Activated CD4-positive, alpha-beta T cell treated with anti-CD3 and anti-CD28 coated beads, Interleukin-2, amount 50 U/mL, for 48 hours (primary cell): ENCODE measurements around the gene SYNE1.
A peak's percentile ranks its signal among the peaks of the same experiment; 100 is the strongest.
"Not testable (repeated sequence)": the region's sequence is repeated elsewhere in the genome, so short reads cannot be mapped to it uniquely, and the experiment has no call there.

Source experiments
- DNase-seq, 2 experiments: peaks; one replicate each; pipeline ENCODE4 v3.0.0-alpha.2; 2020

Gene SYNE1

DNA sequence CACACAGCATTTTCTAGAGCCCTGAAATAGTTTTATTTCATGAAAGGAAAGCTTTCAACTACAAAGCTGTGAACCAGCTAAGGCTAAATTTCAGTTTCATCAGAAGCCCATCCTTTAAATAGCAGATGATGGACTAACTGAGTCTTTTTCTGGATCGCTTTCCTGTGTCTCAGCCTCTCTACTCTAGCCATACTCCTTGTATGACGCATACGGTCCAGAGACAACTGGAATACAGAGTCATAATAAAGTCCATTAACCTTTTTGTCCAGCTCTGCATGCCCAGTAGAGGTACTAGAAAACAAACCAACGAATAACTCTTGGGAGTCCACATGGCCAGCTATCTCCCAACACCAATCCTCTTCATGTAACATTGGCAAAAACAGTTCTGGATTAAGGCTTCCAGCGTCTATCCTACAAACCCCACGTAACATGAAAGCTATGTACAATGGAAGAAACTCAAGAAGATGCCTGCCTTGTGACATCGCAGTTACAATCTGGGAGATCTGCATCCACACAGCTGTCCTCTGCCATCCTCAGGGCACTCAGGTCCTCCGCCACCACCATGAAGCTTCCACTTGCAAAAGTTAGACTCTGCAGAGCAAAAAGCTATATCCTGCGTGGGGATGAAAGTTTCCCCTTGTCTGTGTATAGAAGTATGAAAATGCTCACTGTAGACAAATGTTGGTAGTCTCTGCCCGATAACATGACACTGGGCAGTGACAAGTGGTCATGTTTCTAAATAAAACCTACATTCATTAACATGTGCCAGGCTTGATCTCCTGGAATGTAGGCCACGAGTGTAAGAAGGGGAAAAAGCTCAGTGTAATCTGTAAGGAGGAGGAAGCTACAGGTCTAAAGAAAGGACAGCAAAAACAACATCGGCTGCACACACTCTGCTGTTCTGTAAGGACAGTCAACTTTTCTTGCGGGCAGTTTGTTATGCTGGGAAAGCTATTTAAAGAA is 469.2 kb downstream of the SYNE1 start:
- DNase-seq = no peak

- no peak for DNase-seq
Measured at GRCh38 chr6:152166897-152167296, 470.3 kb downstream of the SYNE1 start.

DNA sequence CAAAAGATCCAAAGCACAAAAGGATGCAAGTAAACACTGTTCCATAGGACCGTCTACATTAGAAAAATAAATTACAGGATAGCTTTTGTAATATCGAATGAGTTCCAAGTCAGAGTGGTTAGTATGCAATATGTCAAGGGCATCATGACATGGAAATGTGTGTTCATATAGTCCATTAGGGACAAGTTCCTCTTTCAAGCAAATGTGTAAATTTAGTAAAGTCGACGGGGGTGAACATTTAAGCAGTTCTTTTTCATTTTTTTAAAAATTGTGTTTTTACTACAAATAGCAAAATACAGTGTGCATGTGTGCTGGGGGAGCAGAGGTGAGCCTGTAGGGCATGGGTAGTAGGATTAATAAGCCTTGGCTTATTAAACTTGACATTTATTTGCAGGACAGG is 470.7 kb downstream of the SYNE1 start:
- no peak for DNase-seq

DNA sequence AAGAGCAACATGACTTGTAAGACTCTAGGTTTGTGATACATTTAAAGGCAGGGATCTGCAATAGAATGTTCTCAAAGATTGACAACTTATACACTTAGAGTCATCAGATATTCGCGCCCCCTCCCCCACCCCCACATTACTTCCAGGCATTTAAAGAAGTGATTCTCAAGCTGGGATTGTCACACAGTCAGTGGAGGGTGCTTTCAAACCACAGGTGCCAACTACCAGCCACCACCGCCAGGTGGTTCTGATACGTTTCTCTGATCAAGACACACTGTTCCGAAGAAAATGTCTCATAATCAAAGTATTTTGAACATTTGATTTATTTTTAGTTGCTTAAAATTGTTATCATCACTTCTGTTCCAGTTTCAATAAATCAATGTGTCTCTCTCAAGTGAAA is 472.2 kb downstream of the SYNE1 start:
- DNase-seq = no peak

- no peak for DNase-seq
Measured at GRCh38 chr6:152161501-152161900, 475.7 kb downstream of the SYNE1 start.

DNA sequence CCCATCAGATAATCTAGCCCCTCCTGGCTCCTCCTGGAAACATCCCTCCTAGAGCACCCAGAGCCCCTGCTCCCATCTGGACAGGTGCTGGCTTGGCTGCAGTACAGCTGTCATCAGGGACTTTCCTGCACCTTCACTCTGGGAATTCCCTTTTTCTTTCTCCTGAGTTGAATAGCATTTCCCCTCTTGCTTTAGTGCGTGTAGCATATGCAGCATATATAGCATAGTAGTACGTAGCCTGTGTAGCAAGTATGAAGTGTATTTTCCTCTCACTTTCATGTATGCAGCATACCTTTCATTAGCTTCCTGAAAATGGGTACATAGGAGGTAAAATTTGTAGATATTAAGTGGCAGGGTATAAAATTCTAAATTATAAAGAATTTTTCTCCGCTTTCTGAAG is 476.8 kb downstream of the SYNE1 start:
- peak in 1 of 2 experiments; percentile 27 for DNase-seq

DNA sequence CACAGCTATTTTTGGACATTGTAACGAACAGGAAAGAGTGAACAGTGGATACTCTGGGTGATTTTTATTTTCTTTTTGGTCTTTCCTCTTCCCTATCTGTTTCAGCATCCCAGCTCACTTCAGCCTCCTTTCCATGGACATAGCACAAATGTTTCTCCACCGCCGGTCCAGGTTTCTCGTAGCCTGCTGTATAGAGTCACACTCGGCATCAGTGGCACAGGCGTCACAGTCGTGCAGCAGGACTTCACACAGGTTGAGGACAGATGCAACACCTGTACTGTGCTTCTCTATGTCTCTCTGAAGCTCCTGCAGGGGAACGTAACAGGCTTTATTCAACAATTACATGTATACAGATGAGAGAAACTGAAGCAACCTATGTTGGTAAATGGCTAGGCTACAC is 481.4 kb downstream of the SYNE1 start:
- DNase-seq = no peak

DNA sequence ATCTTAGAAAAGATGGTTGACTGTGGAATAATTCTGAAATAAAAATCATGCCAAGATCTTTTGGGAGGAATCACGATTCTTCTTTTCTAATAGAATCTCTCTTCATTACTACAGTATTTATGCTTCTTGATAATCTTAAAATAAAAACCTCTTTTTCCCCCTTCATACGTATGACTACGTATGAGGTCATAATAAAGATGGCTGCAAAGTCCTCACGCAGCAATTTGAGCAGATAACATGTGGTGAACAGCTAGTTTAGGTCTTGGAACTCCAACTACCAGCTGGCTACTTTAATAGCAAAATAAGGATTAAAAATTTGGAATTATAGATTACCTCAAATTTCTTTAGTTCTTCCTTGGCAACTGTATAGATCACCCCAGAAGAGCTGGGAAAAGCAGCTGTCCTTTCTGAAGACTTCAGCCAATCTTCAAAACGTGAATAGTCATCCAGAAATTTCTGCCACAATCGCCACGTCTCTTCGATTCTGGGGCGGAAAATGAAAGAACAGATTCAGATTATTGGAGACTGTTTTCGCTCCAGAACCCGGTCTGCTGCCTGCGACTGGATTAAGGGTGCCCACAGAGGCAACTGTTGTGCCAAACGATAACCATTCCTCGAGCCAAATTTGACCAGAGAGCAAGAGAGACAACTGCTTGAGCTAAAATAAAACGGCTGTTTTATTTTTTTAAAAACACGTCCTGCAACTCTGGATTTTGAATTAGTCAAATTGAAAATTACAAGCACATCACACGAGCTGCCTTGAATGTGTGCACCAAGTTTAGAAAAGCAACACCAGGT is 482.4 kb downstream of the SYNE1 start:
- DNase-seq = no peak

DNA sequence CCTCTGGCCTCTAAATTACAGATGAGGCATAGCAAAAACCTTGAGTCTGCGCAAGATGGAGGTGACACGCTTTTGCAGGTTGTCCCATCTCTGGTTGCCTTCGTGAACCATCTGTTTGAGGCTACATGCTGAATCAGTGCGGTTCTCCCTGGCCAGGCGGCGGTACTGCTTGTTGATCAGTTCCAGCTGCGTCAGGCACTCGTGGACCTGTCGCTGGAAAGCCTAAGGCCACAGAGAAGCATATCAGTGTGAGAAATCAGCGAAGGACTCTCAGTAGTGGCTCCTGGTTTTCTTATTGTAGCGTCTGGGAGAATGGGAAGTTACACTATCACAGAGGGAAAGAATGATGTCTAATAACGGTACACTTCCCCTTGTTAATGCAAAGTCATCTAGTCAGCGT is 485.2 kb downstream of the SYNE1 start:
- no peak for DNase-seq

DNA sequence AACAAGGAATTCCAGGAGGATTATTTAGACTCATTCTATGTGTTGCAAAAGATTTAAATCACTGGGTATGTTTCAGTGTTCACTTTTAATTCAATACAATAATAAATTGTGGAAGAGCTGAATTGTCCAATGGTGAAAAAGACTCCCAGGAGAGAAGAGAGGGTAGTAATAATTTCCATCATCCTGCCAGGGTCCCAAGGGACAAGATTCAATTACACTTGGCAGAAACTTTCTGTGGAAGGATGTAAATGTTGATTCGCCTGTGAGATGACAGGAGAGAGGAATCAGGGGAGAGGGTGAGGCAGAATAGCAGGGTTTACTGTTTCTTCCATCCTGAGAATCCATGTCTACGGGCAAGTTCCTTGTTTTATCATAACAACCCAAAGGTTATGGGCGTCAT is 487.0 kb downstream of the SYNE1 start:
- DNase-seq = no peak

GRCh38 chr6:152148412-152148811 is 488.8 kb downstream of the SYNE1 start:
- no peak for DNase-seq

DNA sequence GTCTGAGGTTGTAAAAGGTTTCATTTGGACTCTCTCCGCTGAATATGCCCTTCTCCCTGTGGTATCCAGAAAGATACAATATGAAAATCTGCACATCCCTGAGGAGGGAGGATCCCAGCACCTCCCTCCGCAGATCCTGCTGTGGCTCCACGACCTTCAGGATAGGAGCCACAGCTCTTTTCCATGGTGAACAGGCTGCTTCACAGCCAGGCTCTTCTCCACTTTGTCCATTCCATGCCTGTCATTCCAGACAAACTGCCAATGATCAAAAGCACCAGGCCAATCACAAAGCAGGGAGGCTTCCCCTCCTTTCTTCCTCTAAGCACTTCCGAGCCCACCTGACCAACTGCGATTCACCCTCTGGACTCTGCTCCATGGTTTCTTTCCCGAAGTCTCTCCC is 489.9 kb downstream of the SYNE1 start:
- no peak for DNase-seq

DNA sequence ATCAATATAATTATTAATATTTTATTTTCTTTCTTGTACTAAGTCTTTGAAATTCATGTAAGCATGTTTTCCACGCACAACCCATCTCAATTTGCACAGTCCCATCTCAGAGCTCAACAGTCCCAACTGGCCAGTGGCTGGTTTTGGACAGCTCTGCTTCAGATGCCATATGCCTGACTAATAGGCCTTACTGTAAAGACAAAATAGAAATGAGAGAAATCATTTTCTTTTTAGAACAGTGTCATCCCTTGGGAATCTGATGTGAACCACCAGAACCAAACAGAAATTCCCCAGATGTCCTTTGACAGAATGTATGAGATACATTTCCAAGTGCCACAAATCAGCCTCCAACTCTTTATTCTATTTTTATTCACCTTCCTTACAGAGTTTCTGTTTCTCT is 490.8 kb downstream of the SYNE1 start:
- no peak for DNase-seq

GRCh38 chr6:152143359-152143758 is 493.8 kb downstream of the SYNE1 start:
- no peak for DNase-seq

- DNase-seq = no peak
Measured at GRCh38 chr6:152142105-152142504, 495.1 kb downstream of the SYNE1 start.

DNA sequence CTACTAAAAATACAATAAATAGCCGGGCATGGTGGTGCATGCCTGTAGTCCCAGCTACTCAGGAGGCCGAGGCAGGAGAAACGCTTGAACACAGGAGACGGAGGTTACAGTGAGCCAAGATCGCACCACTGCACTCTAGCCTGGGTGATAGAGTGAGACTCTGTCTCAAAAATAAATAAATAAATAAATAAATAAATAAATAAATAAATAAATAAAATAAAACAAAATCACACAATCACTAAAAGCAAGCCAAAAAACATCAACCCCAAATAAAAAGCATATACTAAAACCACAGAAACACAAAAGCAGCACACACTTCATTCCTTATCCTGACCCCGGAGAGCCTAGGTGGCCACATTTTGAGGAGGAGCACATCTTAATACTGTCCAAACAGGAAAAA is 498.8 kb downstream of the SYNE1 start:
- DNase-seq = not testable (repeated sequence)

- no peak for DNase-seq
Measured at GRCh38 chr6:152136449-152136825, 500.7 kb downstream of the SYNE1 start.

GRCh38 chr6:152135755-152136448 is 501.3 kb downstream of the SYNE1 start:
- DNase-seq = no peak

DNA sequence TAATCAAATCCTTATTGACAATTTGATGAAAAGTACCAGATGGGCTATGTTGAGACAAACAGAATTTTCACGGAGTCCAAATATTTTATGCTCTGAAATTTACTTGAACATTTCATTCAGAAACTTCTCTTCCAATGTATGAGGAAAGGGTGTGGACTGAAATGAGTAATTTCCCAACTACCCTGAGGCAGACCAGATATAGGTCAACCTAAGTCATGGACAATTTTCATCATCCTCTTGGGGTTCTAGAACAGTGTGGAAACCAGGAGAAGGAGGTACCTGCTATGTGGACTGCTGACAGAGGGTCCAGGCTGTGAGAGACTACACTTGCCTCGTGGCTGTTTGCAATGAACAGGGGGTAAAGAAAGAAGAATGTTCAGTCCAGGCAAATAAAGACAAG is 506.7 kb downstream of the SYNE1 start:
- no peak for DNase-seq

DNA sequence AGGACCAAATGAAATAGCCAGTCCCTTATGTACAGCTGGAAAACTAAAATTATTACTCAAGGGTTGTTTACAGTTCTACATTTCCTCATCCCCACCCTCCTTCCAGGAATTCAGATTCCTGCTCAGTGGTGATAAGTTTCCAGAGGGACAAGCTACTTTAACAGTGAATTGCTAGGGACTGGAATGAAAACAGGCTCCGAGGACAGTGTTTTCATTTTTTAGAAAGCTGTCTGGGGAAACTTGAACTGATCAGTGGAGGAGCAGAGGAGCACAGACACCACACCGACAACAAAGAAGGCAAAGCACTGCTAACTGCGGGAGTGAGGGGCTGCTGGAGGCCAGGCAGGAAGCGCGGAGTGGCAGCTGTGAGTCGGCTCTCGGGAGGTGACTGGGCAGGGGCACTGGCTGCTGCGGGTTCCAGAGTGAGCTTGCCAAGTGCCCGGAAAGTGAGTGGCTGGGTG is 507.4 kb downstream of the SYNE1 start:
- DNase-seq = no peak

DNA sequence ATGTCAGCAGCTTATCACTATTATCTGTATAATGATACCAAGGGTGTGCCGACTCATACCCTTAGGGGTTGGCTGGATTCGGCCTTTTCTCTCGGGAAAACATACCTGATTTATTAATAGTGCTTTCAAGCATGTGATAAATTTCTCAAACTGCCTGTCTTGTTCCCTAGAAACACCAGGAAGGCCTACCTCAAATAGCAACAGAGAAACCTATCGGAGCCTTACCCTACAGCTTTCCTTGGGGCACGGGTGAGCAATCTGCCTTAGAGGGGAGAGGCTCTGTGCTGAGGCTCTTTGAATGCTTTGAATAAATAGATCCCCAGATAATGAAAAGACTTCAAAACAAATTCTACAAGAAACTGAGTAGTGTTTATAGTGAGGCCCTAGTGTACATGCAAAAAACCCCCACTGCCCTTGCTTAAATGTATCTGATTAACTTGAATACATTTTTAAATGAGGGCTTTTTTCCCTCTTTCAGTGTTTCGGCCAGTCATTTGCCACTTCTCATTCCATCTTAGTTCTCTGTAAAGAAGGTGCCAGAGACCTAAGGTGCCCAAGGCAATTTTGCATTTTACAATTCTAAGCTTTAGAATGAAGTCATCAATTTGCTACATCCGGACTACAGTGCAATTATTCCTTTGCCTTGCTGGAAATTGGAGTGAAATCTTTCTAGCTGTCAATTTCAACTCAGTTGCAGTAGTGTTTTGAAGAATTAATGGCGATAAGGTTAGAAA is 509.6 kb downstream of the SYNE1 start:
- no peak for DNase-seq

- DNase-seq = no peak
Measured at GRCh38 chr6:152124429-152125074, 512.6 kb downstream of the SYNE1 start.
